DMS 273 treated with DMSO at 0.1 percent for 48 hours (cell line): Measurements from ENCODE around the gene CDX1.

Experiments
- DNase-seq: peaks from one replicate; lab custom pipeline; 2025; lab: John Stamatoyannopoulos, UW

Gene CDX1

DNA sequence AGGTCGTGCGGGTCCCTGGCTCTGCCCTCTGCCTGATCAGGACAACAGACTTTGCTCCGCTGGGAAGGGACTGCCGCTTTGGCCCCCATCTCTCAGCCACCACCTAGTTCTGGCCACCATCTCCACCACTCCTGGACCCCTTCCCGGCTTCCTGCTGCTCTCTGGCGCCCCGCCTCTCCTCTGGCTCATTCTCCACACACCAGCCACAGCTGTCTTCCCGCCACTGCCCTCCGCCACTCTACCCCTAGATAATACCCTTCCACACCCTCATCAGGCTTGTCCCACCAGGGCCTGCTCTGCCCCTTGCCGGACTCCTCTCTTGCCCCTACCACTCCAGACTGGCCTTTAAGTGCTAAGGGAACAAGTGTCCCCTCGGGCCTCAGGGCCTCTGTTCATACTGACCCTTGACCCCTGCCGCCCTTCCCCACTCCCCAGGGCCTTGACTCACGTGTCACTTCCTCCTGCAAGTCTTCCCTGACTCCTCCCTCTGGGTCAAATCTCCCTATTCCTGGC lies 3.0 kb upstream of the CDX1 start:
- DNase-seq: no peak

- DNase-seq: no peak
Observed at GRCh38 chr5:150164211-150164980, 2.2 kb upstream of the CDX1 start.

GRCh38 chr5:150166037-150166649 lies 435 bp upstream of the CDX1 start:
- no peak for DNase-seq

DNA sequence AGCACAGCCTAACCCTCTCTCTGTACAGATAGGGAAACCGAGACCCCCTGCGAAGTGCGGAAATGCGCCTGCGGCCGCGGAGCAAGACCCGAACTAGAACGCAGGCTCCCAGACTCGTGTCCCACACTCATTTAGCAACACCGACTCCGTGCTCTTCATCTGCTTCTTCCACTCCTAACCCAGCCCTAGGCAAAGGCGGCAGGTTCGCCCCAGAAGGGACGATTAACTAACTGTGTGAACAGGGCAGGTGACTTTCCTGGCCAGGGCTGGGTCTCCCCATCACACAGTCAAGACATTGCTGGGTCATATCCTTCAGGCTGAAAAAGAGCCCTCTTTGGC lies 903 bp downstream of the CDX1 start:
- no peak for DNase-seq

DNA sequence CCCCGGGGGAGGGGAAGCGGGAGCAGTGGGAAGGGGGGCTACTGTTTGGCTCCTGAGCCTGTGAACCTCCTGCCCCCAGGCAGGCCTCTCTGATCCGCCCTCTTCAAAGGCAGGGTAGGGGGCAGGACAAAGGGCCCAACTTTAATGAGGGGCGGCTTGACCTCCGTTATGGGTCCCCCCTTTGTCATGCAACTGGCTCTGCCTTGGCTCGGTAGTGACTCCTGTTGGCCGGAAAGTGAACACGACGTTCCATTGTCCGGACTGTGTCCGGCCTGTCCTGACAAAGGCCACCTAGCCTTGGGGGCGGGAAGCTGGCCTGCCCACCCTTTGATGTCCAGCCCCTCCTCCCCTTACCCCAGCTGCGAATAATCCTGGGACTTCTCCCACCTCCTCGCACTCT lies 1.3 kb downstream of the CDX1 start:
- no peak for DNase-seq

DNA sequence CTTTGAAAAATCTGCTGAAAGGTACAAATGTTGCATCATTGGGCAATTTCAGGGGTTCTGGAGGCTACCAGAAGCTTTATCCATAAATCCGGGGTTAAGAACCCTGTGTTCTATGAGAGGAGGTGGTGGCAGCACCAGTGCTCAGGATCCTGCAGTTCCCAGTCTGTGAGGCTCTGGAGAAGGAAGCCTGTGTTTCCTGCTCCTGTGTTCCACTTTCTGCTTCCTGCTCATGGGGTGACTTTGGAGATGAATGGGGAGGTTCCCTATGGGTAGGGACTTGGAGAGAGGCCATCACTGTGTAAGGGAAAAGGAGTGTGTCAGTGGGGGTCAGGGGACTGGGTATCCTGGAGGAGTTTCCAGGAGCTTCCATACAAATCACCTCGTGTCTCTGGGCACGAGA lies 2.3 kb downstream of the CDX1 start:
- DNase-seq: no peak

DNA sequence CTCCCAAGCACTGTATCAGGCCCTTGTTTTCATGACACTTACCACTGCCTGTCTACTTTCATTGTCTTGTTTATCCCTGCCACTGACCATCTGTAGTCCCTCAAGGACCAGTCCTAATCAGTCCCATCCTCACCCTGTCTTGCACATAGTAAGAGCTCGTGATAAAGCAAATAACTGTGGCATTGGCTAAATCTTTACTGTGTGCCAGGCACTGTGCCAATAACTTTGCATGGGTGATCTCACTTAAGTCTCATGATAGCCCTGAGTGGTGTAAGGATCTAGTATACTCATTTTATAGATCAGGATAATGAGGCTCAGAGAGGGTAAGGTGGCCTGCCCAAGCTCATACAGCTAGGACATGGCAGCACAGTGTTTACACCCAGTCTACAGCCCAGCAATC lies 5.6 kb downstream of the CDX1 start:
- no peak for DNase-seq

- no peak for DNase-seq
Observed at GRCh38 chr5:150172556-150172955, 6.0 kb downstream of the CDX1 start.

GRCh38 chr5:150173161-150173560 lies 6.6 kb downstream of the CDX1 start:
- DNase-seq: no peak

DNA sequence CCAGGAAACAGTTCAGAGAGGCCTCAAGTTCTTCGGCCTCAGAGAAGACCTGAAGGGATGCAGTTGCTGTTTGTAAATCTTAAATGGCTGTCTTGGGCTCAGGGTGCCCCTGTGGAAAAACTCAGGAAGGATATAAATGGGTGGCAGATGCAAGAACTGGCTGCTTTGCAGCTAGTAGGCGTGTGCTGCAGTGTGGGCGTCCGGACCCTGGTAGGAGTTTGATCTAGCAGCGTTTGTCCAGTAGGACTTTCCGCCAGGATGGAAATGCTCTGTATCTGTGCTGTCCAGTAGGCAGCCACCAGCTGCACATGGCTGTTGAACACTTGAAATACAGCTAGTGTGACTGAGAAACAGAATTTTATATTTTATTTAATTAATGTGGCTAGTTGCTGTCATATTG lies 7.7 kb downstream of the CDX1 start:
- DNase-seq: no peak

GRCh38 chr5:150175076-150175475 lies 8.5 kb downstream of the CDX1 start:
- DNase-seq: no peak

GRCh38 chr5:150175536-150175935 lies 9.0 kb downstream of the CDX1 start:
- no peak for DNase-seq

- no peak for DNase-seq
Observed at GRCh38 chr5:150176745-150177477, 10.3 kb downstream of the CDX1 start.

- no peak for DNase-seq
Observed at GRCh38 chr5:150177721-150178120, 11.1 kb downstream of the CDX1 start.

- DNase-seq: no peak
Observed at GRCh38 chr5:150178262-150178661, 11.7 kb downstream of the CDX1 start.

- DNase-seq: no peak
Observed at GRCh38 chr5:150179019-150179620, 12.5 kb downstream of the CDX1 start.

DNA sequence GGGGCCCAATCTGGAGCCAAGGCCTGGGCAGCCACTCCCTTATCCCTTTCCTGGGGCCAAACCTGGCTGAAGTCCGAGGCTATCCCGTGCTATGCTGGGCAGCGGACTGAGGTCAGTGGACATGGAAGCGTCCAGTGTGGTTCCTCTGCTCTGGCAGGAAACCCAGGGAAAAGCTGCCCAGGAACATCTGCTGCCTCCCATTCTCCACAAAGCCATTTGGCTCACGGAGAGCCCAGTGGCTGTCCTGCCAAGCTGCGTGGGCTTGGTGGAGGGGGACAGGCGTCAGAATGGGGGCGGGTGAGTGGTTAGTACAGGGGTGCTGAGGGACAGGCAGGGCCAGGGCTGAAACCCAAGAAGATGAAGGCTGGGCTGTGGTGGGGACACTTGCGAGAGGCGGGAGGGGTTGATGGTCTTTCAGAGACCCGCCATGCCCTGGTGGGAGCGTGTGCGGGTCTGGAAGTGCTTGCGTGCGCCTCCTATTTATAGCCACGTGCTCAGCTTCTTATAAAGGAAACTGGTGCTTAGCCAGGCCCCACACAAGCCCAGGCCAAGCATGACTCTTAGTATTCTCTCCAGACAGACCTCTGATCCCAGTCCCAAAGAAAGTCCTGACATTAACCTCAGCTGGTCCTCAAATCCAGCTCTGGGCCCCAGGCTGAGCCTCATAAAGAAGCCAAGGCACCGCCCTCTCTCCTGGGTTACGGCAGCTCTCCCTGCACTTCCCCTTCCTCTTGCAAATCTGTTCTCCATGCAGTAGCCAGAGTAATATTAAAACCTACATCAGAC lies 13.9 kb downstream of the CDX1 start:
- no peak for DNase-seq

DNA sequence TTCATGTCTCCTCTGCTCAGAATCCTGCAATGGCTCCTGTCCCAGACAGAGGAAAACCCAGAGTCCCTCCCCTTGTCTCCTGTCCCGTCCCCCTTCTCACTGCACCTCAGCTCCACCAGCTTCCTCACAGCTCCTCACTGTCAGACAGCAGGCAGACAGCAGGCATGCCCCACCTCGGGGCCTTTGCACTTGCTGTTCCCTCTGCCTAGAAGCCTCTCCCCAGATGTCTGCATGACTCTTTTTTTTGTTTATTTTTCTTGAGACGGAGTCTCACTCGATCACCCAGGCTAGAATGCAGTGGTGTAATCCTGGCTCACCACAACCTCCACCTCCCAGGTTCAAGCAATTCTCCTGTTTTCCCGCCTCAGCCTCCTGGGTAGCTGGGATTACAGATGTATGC lies 14.4 kb downstream of the CDX1 start:
- DNase-seq: no peak

- no peak for DNase-seq
Observed at GRCh38 chr5:150181766-150182545, 15.4 kb downstream of the CDX1 start.

DNA sequence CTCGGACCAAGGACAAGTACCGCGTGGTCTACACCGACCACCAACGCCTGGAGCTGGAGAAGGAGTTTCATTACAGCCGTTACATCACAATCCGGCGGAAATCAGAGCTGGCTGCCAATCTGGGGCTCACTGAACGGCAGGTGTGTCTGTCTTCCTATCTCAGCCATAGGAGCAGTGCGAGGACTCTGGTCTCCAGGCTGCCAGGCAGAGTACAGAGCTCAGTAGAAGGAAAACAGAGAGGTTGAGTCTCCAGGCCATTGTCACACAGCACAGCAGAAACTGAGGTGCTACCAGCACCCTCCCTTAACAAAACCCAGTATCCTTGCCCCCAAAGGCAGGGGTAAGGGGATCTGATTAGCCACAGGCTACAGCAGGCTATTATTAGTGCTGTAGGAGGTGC lies 16.2 kb downstream of the CDX1 start:
- DNase-seq: no peak

DNA sequence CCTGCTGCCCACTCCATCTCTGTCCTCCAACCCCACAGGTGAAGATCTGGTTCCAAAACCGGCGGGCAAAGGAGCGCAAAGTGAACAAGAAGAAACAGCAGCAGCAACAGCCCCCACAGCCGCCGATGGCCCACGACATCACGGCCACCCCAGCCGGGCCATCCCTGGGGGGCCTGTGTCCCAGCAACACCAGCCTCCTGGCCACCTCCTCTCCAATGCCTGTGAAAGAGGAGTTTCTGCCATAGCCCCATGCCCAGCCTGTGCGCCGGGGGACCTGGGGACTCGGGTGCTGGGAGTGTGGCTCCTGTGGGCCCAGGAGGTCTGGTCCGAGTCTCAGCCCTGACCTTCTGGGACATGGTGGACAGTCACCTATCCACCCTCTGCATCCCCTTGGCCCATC lies 16.9 kb downstream of the CDX1 start:
- DNase-seq: no peak
